A673 (cell line): ENCODE data around the gene ALOX15B.

Source experiments
- EZH2 ChIP-seq: fragments of 200-600 bp; sonication (generic); IDR thresholded peaks from 2 replicates; pipeline ENCODE4 v1.6.1; 2017; ENCODE audit warnings: borderline replicate concordance, low read depth, mild to moderate bottlenecking, mixed read lengths, antibody characterized with exemption, low read length; ENCODE audit not compliant: poor library complexity, severe bottlenecking
- TF ChIP-seq, protein P1 (sequence below): fragments of 300-800, 200-600 bp; sonication (generic); conservative IDR thresholded peaks from 2 replicates; pipeline ENCODE4 v1.5.1; 2017; ENCODE audit warnings: low read depth, mild to moderate bottlenecking, antibody characterized with exemption, low read length, moderate library complexity, mixed read lengths

DNA sequence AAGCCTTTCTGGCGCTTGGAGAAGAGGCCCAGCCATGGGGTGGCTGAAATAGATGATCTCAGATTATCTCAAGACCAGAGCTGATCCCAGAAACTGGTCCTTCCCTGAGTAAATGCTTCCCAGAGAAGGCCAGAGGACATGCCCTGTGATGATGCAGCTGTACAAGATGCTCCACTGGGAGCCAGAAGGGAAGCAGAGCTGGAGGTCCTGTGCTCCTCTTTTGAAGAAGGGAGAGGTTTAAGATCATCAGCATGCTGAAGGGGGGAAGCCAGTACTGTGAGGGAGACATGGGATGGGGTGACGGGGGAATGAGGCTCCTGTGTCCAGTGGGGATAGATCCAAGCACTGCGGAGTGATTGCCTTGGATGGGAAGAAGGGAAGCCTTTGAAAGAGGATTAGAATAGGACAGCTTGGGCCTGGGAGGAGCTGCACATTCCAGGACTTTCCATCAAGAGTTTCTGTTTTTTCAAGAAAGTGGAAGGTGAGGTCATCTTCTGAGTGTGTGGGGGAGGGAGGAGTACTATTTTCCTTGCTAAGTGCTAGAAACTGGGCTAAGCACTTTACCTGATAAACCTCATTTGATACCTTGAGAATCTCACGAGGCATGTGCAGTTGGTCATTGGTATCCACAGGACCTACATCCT lies 16.4 kb upstream of the ALOX15B start:
- TF ChIP-seq, protein P1, sequence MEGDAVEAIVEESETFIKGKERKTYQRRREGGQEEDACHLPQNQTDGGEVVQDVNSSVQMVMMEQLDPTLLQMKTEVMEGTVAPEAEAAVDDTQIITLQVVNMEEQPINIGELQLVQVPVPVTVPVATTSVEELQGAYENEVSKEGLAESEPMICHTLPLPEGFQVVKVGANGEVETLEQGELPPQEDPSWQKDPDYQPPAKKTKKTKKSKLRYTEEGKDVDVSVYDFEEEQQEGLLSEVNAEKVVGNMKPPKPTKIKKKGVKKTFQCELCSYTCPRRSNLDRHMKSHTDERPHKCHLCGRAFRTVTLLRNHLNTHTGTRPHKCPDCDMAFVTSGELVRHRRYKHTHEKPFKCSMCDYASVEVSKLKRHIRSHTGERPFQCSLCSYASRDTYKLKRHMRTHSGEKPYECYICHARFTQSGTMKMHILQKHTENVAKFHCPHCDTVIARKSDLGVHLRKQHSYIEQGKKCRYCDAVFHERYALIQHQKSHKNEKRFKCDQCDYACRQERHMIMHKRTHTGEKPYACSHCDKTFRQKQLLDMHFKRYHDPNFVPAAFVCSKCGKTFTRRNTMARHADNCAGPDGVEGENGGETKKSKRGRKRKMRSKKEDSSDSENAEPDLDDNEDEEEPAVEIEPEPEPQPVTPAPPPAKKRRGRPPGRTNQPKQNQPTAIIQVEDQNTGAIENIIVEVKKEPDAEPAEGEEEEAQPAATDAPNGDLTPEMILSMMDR = no peak
- no peak for TF ChIP-seq EZH2
